ENCODE measurements around the gene LDLRAD1.

- TF ChIP-seq, protein P1, sequence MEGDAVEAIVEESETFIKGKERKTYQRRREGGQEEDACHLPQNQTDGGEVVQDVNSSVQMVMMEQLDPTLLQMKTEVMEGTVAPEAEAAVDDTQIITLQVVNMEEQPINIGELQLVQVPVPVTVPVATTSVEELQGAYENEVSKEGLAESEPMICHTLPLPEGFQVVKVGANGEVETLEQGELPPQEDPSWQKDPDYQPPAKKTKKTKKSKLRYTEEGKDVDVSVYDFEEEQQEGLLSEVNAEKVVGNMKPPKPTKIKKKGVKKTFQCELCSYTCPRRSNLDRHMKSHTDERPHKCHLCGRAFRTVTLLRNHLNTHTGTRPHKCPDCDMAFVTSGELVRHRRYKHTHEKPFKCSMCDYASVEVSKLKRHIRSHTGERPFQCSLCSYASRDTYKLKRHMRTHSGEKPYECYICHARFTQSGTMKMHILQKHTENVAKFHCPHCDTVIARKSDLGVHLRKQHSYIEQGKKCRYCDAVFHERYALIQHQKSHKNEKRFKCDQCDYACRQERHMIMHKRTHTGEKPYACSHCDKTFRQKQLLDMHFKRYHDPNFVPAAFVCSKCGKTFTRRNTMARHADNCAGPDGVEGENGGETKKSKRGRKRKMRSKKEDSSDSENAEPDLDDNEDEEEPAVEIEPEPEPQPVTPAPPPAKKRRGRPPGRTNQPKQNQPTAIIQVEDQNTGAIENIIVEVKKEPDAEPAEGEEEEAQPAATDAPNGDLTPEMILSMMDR (IDR thresholded peaks at IDR 0.05), result no peak
- no peak for TF ChIP-seq POLR2A (IDR thresholded peaks at IDR 0.05)
Measured at GRCh38 chr1:54007613-54008012, 10.4 kb downstream of the LDLRAD1 start.
